GM21528 (cell line): ENCODE measurements around the gene SLC9A9.

ENCODE experiments used
- ATAC-seq: cut with Tn5 transposase; IDR thresholded peaks from one replicate; pipeline ENCODE4 v1.9.1; 2021; ENCODE audit warnings: mild to moderate bottlenecking, moderate library complexity; ENCODE audit not compliant: unreplicated experiment, low FRiP score

The SLC9A9 gene

DNA sequence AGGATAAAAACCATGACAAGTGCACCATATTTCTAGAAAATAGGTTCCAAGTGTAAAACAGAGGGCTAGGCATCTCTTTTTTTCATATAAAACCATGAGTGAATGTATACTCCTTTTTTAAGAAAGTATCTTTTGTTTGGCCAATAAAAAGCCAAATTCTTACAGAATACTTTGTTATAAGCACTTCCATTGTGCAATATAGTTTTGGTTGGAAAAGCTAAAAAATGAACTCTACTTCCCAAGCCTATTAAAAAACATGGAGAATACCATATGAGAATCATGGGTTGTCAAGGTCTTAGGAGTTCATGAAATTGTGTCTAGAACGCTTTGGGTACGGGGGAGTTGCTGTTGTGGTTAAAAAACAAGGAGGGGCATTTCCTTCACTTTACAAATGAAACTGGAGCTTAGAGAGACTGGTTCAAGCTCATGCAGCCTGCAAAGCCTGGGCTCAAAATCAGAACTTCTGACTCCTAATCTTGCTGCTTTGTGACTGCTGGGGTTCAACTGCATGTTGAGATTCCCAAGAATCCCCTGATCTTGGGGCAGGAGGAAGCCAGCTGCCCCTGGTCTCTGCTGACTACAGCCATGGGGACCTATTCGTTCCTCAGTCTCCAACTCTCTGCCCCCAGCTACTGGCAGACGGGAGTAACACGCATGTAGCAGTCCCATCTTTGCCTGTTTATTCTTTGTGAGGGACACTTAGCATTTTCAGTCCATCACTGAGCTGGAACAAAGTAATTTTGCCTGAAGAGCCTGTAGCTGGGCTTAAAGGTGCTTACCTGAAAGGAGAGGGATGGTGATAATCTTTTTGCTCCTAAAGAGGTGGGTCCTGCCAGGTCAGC, 499.6 kb downstream of the SLC9A9 start:
- ATAC-seq = no peak

DNA sequence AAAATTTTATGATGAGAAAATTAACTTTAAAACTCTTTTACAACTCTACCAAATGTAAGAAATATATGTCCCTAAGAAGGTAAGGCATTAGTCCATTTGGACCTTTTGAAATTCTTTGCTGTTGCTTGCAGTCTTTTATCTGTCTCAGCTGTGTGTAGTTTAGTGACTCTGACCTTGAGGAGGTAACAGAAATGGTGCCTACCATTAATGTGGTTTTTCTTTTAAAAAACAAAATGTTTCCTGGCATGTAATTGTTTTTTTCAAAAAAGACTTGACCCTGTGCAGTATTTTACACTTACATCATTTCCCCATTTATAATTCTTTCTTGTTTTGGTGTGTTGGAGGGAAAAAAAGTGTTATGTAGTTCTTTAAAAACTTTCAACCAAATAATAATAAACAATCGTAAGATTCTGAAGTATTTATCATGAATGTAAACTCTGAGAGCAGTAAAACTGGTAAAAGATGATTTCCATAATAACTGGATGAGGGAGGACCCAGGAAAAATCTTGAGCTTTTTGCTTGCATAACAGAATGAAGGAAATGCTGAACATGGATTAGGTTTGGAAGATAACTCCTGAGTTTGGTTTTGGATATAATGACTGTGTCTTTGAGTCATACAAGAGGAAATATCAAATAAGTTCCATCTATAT, 503.6 kb downstream of the SLC9A9 start:
- ATAC-seq = no peak

DNA sequence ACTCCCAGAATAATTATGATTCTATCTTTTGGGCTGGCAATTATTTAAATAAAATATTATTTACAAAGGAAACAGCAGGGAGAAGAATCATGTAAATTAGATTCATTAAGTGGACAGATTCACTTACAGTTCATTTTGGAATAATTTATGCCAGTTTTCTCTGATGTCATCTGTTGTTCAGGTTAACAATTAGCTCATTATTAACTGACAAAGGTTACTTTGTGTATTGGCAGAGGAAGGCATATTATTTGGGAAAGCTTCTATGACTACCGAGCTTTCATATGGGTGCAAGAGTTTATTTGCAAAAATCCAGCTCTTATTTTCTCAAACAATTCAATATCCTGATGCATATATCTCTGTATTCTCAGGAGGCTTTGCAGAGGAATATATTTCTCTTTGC, 504.3 kb downstream of the SLC9A9 start:
- ATAC-seq = no peak

DNA sequence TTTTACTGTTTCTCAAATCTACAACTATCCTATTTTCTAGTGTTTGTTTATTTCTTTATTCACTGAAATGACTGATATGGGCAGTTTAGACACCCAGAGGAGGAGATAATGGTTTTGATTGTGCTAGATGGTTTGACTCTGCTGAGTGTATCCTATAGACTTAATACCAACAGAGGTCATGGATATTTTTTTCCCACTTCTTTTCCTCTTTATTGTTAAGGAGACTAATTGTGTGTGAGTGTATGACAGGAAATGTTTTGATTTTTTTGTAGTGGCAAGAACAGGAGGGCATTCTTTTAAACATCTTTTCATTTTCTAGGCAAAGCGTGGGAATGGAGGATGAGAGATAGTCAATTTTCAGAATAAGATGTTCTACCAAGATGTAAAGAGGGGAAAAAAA, 505.2 kb downstream of the SLC9A9 start:
- ATAC-seq = no peak

DNA sequence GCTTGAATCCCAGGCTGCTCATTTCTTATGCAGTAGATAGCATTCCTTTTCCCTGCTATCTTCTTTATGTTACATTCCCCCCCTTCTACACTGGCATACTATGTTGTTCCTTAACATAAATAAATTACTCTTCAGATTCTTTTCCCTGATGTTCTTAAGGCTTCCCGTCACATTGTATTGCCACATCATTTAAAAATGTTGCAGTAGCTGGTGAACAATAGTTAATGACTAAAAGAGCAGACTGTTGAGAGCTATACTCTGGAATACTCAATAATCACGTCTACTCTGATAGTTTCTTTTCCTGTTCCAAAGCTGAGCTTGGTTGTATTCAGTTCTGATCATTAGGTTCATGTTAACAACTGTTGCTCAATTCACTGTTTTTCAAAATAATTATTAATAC, 508.8 kb downstream of the SLC9A9 start:
- ATAC-seq = no peak

DNA sequence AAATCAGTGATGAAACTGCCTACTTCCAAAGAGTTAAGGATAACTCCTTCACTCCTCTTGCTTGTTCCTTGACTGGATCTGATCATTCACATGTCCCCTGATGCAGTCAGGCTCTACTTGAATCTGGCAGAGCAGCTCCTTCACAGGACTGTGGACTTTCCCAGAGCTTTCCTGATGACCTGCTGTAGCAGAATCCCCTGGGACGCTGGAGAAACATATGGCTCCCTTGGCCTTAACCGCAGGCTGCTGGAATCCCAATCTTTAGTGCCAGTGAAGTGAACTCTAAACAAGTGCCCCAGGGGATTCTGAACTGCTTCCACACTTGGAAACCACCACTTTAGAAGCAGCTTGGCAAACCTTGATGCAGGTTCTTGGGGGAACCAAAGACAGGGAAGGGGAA, 510.9 kb downstream of the SLC9A9 start:
- ATAC-seq = no peak

DNA sequence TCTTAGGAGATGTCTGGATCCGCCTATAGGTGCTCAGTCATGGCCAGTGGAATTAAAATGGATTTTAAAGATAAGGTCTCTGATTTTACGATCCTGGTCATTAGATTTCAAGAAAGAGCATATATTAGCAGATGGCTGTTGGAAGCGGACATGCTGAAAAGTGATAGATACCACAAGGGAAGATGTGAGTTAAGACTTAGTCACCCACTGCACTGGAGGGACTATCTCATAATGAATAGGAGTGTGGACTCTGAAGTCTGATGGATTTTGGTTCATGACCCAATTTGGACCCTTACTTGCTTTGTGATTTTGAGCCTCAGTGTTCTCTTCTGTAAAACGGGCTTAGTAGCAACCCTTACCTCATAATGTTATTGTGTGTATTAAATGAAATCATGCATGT, 514.0 kb downstream of the SLC9A9 start:
- no peak for ATAC-seq

DNA sequence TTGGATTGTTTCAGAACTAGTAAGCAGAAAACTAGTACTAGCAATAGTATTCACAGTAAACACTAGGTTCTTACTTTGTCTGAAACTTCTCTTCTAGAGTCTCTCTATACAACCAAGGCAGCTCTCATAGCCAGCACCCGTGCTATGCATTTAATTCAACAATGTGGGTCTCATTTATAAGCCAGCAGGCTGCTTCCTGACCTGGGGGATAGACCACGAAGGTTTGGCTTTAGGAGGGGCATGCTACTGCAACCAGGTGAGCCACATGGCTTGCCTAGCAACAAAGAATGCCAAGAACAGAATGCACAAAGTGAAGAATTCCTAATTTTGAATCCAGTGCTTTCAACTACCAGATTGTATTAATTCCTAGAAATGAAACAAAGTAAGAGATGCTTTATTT, 514.9 kb downstream of the SLC9A9 start:
- ATAC-seq = no peak

DNA sequence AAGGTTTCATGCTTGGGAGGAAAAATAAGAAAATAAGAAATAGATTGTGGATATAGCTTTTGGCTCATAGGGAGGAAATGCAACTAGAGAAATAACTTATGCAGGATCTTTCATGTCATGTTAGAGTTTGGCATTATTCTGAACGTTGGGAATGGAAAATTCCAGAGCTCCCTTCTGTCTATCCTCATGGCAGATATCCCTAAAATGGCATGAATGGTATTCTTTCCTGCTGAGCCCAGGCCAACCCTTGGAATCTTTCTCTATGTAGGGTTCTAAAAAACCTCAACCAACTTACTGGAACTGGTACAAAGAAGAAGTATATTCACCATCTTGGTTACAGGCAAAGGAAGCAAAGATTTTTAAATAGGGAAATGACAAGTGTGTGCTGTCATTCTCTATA, 516.2 kb downstream of the SLC9A9 start:
- no peak for ATAC-seq

DNA sequence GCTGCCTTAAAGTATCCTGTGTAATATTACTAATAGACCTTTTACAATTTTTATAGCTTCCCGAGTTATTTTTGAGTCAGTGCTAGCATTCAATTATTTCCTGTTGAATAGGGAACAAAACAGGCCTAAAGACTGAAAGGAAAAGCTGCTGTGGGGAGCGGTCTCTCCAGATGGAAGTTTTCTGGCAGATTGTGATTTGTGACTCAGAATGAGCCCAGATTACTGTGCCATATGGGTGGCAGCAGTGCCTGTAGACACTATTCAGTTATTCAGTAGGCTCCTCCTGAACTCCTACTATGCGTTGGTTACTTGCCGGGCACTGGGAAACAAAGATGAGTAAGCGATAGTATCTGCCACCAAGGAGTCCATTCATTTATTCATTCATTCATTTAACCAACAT, 516.9 kb downstream of the SLC9A9 start:
- no peak for ATAC-seq

DNA sequence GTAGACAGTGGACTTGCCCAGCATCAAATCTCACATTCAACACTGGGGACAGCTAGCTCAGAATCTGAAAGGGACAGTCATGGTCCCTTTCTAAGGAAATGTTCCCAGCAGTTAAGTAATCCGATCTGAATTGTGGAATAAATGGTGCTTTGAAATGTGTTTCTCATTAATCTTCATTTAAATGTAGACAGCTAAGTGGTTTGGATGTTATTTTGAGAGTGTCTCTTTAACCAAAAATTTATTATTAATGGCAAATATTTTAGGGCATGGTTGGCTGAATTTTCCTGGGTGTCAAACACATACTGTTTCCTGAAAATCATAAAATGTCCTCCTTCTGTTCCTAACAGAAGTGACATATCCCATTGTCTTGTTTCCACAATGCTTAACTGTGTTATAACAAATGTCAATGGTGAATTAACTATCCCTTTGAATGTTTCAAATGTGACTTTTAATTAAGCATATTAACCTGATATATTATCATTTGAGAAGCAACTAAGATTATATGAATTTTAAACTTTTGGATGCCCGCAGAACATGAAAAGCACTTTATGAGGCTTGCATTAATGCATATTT, 517.9 kb downstream of the SLC9A9 start:
- no peak for ATAC-seq

DNA sequence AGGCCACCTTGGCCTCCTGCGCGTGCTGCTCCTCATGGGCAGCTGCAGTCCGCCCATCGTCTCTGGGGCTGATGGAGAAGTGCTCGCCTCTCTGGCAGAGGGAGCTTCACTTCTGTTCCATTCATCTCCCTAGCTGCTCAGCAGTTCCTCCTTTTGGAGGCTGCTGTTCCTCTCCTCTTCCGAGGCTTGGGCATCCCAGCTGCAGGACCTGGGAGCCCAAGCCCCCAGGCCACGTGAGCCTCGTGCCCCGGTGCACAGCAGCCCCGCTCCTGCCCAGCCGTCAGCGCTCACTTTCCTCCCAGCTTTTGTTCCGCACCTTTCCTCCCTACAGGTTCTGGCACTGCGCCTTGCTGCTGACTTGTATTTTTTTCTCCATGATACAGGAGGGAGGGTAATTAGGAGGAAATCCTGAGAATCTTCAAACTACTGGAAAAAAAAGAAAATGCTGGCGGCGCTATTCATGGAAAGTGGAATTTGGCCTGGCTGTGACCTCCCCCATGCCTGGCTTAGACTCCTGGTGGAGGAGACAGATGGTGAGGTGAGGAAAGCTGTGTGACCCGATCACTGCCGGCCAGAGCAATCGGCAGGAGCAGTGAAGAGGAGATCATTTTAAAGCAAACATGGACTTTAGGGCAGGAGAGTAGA, 518.6 kb downstream of the SLC9A9 start:
- ATAC-seq = no peak

DNA sequence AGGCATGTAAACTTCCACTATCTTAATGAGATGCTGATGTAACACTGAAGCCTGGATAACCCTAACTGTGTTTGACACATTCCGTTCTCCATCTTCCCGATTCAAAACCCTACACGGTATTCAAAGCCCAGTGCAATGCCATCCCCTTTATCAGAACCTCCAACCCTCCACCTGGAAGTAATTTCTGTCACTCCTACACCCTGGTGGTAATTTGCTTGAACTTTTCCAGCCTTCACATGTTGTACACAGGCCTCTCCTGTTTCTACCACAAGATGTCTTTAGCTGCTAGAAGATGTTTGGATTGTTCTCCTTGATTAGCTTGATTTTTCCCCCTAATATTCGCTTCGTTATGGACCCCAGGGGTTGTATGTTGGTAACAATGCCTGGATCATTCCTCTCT, 519.8 kb downstream of the SLC9A9 start:
- no peak for ATAC-seq

DNA sequence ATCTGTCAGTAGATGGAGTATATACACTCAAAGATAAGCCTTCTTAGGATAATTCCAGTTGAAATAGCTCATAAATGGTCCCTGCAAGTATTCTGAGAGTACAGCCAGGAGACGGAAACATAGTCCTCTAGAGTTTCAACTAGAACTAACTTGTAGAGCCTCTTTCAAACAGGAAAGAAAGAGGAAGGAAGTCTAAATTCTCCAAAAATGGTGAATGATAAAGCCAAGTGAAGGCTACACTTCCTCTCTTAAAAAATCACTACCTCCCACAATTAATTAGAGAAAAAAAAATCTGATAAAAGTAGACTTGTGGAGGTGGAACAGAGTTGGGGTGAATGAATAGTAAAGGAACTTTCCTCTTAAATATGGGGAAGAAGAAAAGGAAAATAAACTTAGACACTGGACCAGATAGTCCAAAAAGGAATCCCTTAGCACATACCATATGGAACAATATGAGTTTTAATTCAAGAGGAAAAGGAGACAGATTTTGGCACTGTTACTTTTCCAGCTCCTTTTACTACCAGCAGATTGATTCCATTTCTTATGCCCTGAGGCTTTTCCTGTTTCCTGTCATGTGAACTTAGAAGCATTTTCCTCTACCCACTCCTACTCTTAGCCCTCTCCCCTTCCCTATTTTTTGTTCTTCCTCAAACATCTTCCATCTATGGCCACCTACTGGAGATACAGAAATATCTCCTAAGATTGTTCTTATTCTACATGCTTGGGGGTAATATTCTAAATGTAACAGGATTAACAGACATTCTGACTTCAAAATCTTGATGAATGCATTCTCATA, 521.1 kb downstream of the SLC9A9 start:
- ATAC-seq = no peak

DNA sequence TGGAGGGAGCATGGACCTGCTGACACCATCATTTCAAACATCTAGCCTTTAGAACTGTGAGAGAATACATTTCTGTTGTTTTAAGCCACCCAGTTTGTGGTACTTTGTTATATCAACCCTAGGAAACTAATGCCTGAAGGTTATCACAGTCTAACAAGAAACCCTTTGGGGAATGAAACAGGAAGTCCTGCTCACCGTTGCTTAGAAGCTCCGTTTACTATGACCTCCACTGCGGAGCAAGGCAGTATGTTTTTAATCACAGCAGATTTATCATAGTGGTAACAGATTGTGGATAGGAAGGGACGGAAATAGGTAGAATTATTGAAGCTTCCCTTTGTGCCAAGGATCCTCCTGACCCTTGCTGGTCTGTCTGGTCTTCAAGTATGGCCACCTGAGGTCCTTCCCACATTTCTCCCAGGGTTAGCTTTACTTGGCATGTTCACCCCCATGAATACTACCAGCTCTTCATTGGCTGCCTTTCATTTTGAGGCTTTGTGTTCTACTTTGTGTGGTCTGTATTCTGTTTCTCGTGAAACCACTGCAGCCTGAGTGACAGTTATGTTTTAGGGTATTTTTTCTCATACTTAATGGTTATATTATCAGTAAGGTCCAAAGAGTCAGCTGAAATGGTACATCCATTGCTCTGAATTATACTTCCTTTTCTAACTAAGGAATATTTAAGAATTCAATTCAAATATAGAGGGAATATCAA, 527.1 kb downstream of the SLC9A9 start:
- no peak for ATAC-seq

DNA sequence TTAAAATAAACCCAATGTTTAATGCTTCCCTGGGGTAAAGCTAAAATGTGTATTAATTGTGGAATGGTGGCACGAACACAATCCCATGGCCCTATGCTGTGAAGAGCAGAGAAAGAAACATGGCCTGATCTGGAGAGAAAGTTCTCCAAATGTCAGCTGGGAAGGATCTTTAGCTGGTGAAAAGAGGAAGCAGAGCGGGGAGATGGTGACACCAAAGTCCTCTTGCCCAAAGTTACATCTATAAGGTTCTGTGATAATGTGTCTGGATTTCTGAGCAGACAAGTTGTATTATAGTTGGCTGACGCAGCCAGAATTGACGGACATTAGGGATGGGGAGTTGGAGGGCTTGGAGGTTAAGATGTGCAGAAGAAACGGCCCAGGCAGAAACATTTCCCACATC, 532.5 kb downstream of the SLC9A9 start:
- no peak for ATAC-seq

DNA sequence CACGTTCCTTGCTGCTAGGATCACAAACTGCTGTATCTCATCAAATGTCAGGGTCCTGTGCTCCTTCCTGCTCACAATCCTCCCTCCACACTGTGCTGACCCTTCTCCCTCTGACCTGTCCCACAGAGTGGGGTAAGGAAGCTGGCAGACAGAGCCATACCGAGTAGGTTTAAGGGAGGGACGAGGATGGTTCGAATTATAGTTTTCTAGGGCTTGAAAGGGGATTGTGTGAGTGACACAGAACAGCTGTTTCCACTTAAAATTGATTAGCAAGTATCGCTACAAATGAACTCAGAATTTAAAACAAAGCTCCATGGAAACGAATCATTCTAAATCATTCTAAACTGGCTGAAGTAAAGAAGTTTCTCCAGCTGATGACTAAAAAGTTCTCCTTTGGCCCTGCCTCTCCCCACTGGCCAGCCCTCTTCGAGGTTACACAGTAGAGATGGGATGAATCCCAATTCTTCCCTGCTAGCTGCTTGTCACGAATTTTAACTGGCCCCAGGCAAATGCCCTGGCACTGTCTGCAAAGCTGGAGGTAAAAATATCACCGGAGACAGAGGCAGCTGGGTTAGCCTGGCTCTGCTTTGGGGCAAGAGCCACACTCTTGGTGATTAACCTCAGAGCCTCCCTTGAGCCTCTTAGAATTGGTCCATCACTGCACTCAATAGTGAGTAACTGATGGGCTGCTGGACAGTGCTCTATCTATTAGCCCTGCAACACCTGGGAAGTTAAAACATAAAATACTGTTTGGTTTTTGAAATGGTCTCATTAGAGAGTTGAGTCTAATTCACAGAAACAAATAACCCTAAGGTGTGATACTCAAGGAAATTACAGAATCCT, 533.8 kb downstream of the SLC9A9 start:
- no peak for ATAC-seq

DNA sequence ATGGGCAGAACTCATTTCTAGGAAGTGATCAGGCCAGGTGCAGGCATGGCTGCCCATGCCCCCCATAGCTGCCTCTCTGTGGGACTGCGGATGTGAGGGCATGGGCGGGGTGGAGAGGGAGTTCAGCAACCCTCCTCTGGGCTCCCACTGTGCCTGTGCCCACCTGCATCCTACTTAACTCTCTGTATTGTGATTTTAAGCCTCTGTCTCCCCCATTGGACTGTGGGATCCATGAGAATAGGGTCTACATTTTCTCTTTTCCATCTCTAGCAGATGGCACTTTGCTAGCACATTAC, 534.4 kb downstream of the SLC9A9 start:
- no peak for ATAC-seq
